GM12878 (cell line): ENCODE data around the gene IL37. TPM values are rescaled to one million over a fixed set of nuclear protein-coding genes. Genes with fewer than 3 reads are reported as not detected.

Experiments
- ATAC-seq: fragments of 200-7000 bp; cut with Tn5 transposase; 3 replicates; pipeline ENCODE4 v1.9.1; 2020; ENCODE audit warnings: mild to moderate bottlenecking, moderate library complexity
- BruUV-seq: library from RNA; stranded (reverse); fragments of 400-500 nt; replicated peaks from 2 replicates; lab custom pipeline; 2021; lab: Mats Ljungman, UMichigan
- CTCF ChIA-PET: fragments of 300-600 bp; sonication (Branson Sonifier 250); formaldehyde crosslinking; extraction: SDS; loops from one replicate; lab custom pipeline; 2021; ENCODE audit warnings: inconsistent platforms; lab: Yijun Ruan, JAX
- POLR2A ChIA-PET: fragments of 350-600 bp; formaldehyde crosslinking; extraction: SDS; loops from one replicate; lab custom pipeline; 2021; ENCODE audit warnings: inconsistent platforms; lab: Charles Lee
- RAD21 ChIA-PET: fragments of 300-600 bp; sonication (Branson Sonifier 250); formaldehyde crosslinking; loops from one replicate; lab custom pipeline; 2023; ENCODE audit warnings: antibody characterized with exemption; ENCODE audit not compliant: unreplicated experiment; lab: Charles Lee
- SMC1A ChIA-PET: fragments of 300-600 bp; sonication (Branson Sonifier 250); formaldehyde crosslinking; loops from one replicate; lab custom pipeline; 2023; ENCODE audit not compliant: unreplicated experiment, uncharacterized antibody; lab: Charles Lee
- DNase-seq: peaks from one replicate; pipeline ENCODE4 v3.0.0-alpha.2; 2011; ENCODE audit warnings: low read depth, low spot score
- FAIRE-seq: peaks from 3 replicates; lab custom pipeline; 2011; peaks lifted over from hg19 to GRCh38; lab: Jason Lieb, UNC
- H2AFZ ChIP-seq: 2 replicates; pipeline ENCODE4 v1.6.0; 2011; ENCODE audit warnings: low read depth, low read length, control low read depth; ENCODE audit not compliant: control insufficient read depth
- H3K27ac ChIP-seq: 2 replicates; pipeline ENCODE4 v1.5.1; 2011; ENCODE audit warnings: control low read depth; ENCODE audit not compliant: control insufficient read depth, insufficient read depth
- H3K27me3 ChIP-seq, 2 experiments: replicated peaks in 1 of 2; 2 replicates each; pipeline versions ENCODE4 v1.6.0 to v1.6.1; 2011; ENCODE audit warnings: low read length in 1 of 2; ENCODE audit not compliant: control insufficient read depth in 2 of 2, insufficient read depth in 2 of 2
- H3K36me3 ChIP-seq, 2 experiments: 2 replicates each; pipeline ENCODE4 v1.5.1; 2011; ENCODE audit warnings: low read length in 1 of 2; ENCODE audit not compliant: control insufficient read depth in 2 of 2, insufficient read depth in 2 of 2
- H3K4me1 ChIP-seq: 2 replicates; pipeline ENCODE4 v1.6.1; 2011; ENCODE audit warnings: mild to moderate bottlenecking, low read length, moderate library complexity, mixed read lengths; ENCODE audit not compliant: control insufficient read depth, insufficient read depth
- H3K4me2 ChIP-seq: 2 replicates; pipeline ENCODE4 v1.6.0; 2011; ENCODE audit warnings: control low read depth; ENCODE audit not compliant: control insufficient read depth, insufficient read depth
- H3K4me3 ChIP-seq: fragments of 200-600 bp; sonication (generic); 2 replicates; pipeline ENCODE4 v1.5.1; 2016
- H3K79me2 ChIP-seq: 2 replicates; pipeline ENCODE4 v1.6.0; 2011; ENCODE audit warnings: low read length; ENCODE audit not compliant: control insufficient read depth, insufficient read depth
- H3K9ac ChIP-seq: 2 replicates; pipeline ENCODE4 v1.8.0; 2011; ENCODE audit warnings: low read length, control low read depth, mixed read lengths; ENCODE audit not compliant: control insufficient read depth, insufficient read depth
- H3K9me3 ChIP-seq: replicated peaks from 3 replicates; pipeline ENCODE4 v1.5.1; 2011; ENCODE audit warnings: mild to moderate bottlenecking, low read length; ENCODE audit not compliant: control insufficient read depth, insufficient read depth
- H4K20me1 ChIP-seq: 2 replicates; pipeline ENCODE4 v1.6.0; 2011; ENCODE audit not compliant: control insufficient read depth, insufficient read depth
- BRCA1 ChIP-seq: IDR thresholded peaks from 2 replicates; pipeline ENCODE4 v1.6.1; 2011; ENCODE audit warnings: low read depth, low read length, improper control_type of control experiment
- EED ChIP-seq: sonication (generic); IDR thresholded peaks from 2 replicates; pipeline ENCODE4 v1.6.1; 2016; ENCODE audit warnings: antibody characterized with exemption, low read depth
- NBN ChIP-seq: fragments of 450-650 bp; IDR thresholded peaks from 2 replicates; pipeline ENCODE4 v1.6.1; 2016
- PAX5 ChIP-seq: IDR thresholded peaks from 2 replicates; pipeline ENCODE4 v1.6.1; 2011; ENCODE audit warnings: low read depth, low read length, borderline replicate concordance
- POU2F2 ChIP-seq: IDR thresholded peaks from 3 replicates; pipeline ENCODE4 v1.6.1; 2011; ENCODE audit warnings: low read depth, mild to moderate bottlenecking, low read length, borderline replicate concordance
- RBBP5 ChIP-seq: fragments of 200-600 bp; sonication (generic); conservative IDR thresholded peaks from 2 replicates; pipeline ENCODE4 v1.6.1; 2016
- SMC3 ChIP-seq: IDR thresholded peaks from 2 replicates; pipeline ENCODE4 v1.6.1; 2011; ENCODE audit warnings: low read length, improper control_type of control experiment, borderline replicate concordance
- TAF1 ChIP-seq: IDR thresholded peaks from 2 replicates; pipeline ENCODE4 v1.6.1; 2011; ENCODE audit warnings: mild to moderate bottlenecking, low read depth, low read length, borderline replicate concordance
- TCF12 ChIP-seq: IDR thresholded peaks from 2 replicates; pipeline ENCODE4 v1.6.1; 2011; ENCODE audit warnings: low read depth, mild to moderate bottlenecking, low read length
- WGBS: methylation state at CpG from one replicate; pipeline ENCODE4 v1.1.6; 2016; ENCODE audit warnings: low lambda C conversion rate; ENCODE audit not compliant: insufficient replicate concordance, insufficient coverage; ENCODE audit errors: missing lambda C conversion rate; 5-methylcytosine and 5-hydroxymethylcytosine counted together
- in situ Hi-C: fragments of 300-500 bp; cut with MboI; formaldehyde crosslinking; loops from 9 replicates; pipeline ENCODE4 v1.14.3; 2018; ENCODE audit warnings: mixed read lengths
- intact Hi-C: fragments of 100-400 bp; cut with micrococcal nuclease; formaldehyde crosslinking; loops from one replicate; pipeline ENCODE4 v1.14.2; 2022; ENCODE audit not compliant: unreplicated experiment
- polyA plus RNA-seq, 11 experiments: library from polyadenylated mRNA; depleted of rRNA in 4 of 11; unstranded in 6 of 11; stranded (reverse) in 5 of 11; fragments of >200 nt; fragmentation: Nextera tagmentation in 4 of 11; fragmentation: Illumina TruSeq in 1 of 11; extraction: Ambion mirVana in 4 of 11; extraction: Trizol in 1 of 11; gene quantifications; 1 replicate in 1 of 11; 2 replicates in 10 of 11; pipeline versions ENCODE4 v1.2.1 to v1.2.3, GENCODE V29; 2011 to 2016; ENCODE audit warnings: inconsistent platforms in 2 of 11, missing spikeins in 2 of 11, low read depth in 1 of 11
- total RNA-seq, 4 experiments: library from RNA; depleted of rRNA in 3 of 4; stranded (reverse); fragments of >200 nt in 3 of 4; fragmentation: Illumina TruSeq in 1 of 4; extraction: Trizol in 1 of 4; gene quantifications; 2 replicates each; pipeline versions ENCODE4 v1.2.1 to v1.2.3, GENCODE V29; 2013 to 2021

Gene IL37
- total and polyA plus RNA-seq, 10 of the 15 experiments (the other 5 are each of a cell fraction or from before 2014, with no cell fraction given) = 0.41 to 0.54 TPM; not detected in 8

- ATAC-seq (no peak), FAIRE-seq (no peak), DNase-seq (no peak)
- Histone ChIP-seq H3K36me3 (no peaks in the 10 kb centered on the region), H3K27me3 (no peaks in the 10 kb centered on the region), H3K27ac (no peak overlapping the region), H3K4me2 (no peak overlapping the region), H4K20me1 (no peaks in the 10 kb centered on the region), H3K4me1 (peaks cover 11% of the 10 kb centered on the region), H3K9ac (no peak overlapping the region), H2AFZ (no peak overlapping the region), H3K4me3 (no peak overlapping the region), H3K9me3 (no peaks in the 10 kb centered on the region), H3K79me2 (no peaks in the 10 kb centered on the region)
- SMC1A ChIA-PET = interaction anchor here (0.7 to 3.4 kb wide), 6 partner anchors 10 to 163 kb away, joined by 3 to 19 read pairs (median 4); no protein-coding TSS in a partner anchor
- RAD21 ChIA-PET = interaction anchor here (0.8 to 1.9 kb wide), 4 partner anchors 52 to 265 kb away, joined by 3 to 13 read pairs (median 4); no protein-coding TSS in a partner anchor
- TF ChIP-seq SMC3 = no peak
- TF ChIP-seq PAX5 = no peak
- TF ChIP-seq TAF1 = no peak
- TF ChIP-seq BRCA1 = no peak
- no peak for TF ChIP-seq EED
- TF ChIP-seq POU2F2 = no peak
- no peak for TF ChIP-seq NBN
- intact Hi-C loops (no loop called here), in situ Hi-C loops (no loop called here)
- BruUV-seq = no TSS peak
- CTCF ChIA-PET = interaction anchor here (0.6 to 3.0 kb wide), 5 partner anchors 10 to 223 kb away, joined by 3 to 18 read pairs (median 5); no protein-coding TSS in a partner anchor
- POLR2A ChIA-PET = no interaction called here
- 100% methylated on average over 1 of the region's 1 CpG for WGBS
Observed at GRCh38 chr2:112889976-112890375, 21.0 kb upstream of the IL37 start.

GRCh38 chr2:112891385-112891831 is 19.6 kb upstream of the IL37 start:
- FAIRE-seq (no peak), DNase-seq (no peak)
- CTCF ChIA-PET = interaction anchor here (0.9 to 3.0 kb wide), 7 partner anchors 9 to 291 kb away, joined by 3 to 18 read pairs (median 3); no protein-coding TSS in a partner anchor
- SMC1A ChIA-PET = interaction anchor here (3.4 kb wide), 1 partner anchor 143 kb away, joined by 19 read pairs; no protein-coding TSS in a partner anchor
- intact Hi-C loops = no loop called here
- Histone ChIP-seq H3K27ac (no peak overlapping the region), H3K9ac (no peak overlapping the region), H3K27me3 (no peaks in the 10 kb centered on the region), H2AFZ (no peak overlapping the region), H3K4me1 (peaks cover 8% of the 10 kb centered on the region)
- 0 out of 2 replicates have a peak, but pooled peaks have one; percentile 34 for TF ChIP-seq TCF12
- TF ChIP-seq RBBP5 = no peak
- TF ChIP-seq, all 136 proteins: peak for 1
- ChIA-PET RAD21 (interaction anchor here (1.3 kb wide), 1 partner anchor 143 kb away, joined by 4 read pairs; no protein-coding TSS in a partner anchor), POLR2A (no interaction called here)
- ATAC-seq = no peak
- no peak overlapping the region for H3K4me3 ChIP-seq
- no peaks in the 10 kb centered on the region for H3K9me3 ChIP-seq
- BruUV-seq = no TSS peak
- 60% methylated on average over 6 of the region's 6 CpGs for WGBS
- no peaks in the 10 kb centered on the region for H3K79me2 ChIP-seq
- no peaks in the 10 kb centered on the region for H3K36me3 ChIP-seq
- no peaks in the 10 kb centered on the region for H4K20me1 ChIP-seq
- in situ Hi-C loops = no loop called here
- H3K4me2 ChIP-seq = no peak overlapping the region
